A673 (cell line): ENCODE data around the gene HDDC2.

Source experiments
- EZH2 ChIP-seq: fragments of 200-600 bp; sonication (generic); IDR thresholded peaks from 2 replicates; pipeline ENCODE4 v1.6.1; 2017; ENCODE audit warnings: borderline replicate concordance, low read depth, mild to moderate bottlenecking, mixed read lengths, antibody characterized with exemption, low read length; ENCODE audit not compliant: poor library complexity, severe bottlenecking
- TF ChIP-seq, protein P1 (sequence below): fragments of 300-800, 200-600 bp; sonication (generic); conservative IDR thresholded peaks from 2 replicates; pipeline ENCODE4 v1.5.1; 2017; ENCODE audit warnings: low read depth, mild to moderate bottlenecking, antibody characterized with exemption, low read length, moderate library complexity, mixed read lengths

DNA sequence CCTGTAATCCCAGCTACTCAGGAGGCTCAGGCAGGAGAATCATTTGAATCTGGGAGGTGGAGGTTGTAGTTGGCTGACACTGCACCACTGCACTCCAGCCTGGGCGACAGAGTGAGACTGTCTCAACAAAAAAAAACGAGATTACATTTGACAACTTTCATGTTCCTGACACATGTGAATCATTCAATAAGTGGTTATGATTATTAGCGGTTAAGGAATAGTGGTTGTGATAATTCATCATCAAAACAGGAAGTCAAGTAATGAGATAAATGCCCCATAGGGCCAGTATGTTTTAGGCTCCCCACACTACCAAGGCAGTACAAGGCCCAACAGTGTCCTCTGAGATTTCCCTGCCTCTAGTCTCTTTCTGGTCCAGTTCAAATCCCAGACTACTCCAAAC is 2.5 kb downstream of the HDDC2 start:
- TF ChIP-seq, protein P1, sequence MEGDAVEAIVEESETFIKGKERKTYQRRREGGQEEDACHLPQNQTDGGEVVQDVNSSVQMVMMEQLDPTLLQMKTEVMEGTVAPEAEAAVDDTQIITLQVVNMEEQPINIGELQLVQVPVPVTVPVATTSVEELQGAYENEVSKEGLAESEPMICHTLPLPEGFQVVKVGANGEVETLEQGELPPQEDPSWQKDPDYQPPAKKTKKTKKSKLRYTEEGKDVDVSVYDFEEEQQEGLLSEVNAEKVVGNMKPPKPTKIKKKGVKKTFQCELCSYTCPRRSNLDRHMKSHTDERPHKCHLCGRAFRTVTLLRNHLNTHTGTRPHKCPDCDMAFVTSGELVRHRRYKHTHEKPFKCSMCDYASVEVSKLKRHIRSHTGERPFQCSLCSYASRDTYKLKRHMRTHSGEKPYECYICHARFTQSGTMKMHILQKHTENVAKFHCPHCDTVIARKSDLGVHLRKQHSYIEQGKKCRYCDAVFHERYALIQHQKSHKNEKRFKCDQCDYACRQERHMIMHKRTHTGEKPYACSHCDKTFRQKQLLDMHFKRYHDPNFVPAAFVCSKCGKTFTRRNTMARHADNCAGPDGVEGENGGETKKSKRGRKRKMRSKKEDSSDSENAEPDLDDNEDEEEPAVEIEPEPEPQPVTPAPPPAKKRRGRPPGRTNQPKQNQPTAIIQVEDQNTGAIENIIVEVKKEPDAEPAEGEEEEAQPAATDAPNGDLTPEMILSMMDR: no peak
- TF ChIP-seq EZH2: no peak
